Neutrophil (primary cell): ENCODE data around the gene FGF12.

Experiments
- H3K27ac ChIP-seq: fragments of 200-600 bp; sonication (generic); 2 replicates; pipeline ENCODE4 v1.5.1; 2016; ENCODE audit warnings: mild to moderate bottlenecking, moderate library complexity
- H3K27me3 ChIP-seq: fragments of 200-600 bp; sonication (generic); 2 replicates; pipeline ENCODE4 v1.6.0; 2016; ENCODE audit warnings: mild to moderate bottlenecking
- H3K36me3 ChIP-seq: fragments of 200-600 bp; sonication (generic); 2 replicates; pipeline ENCODE4 v1.5.1; 2017
- H3K4me1 ChIP-seq, 2 experiments: fragments of 200-600 bp in 1 of 2; sonication (generic) in 1 of 2; 1 replicate in 1 of 2; 2 replicates in 1 of 2; pipeline versions ENCODE4 v1.5.1 to v1.6.1; 2013 to 2016; ENCODE audit warnings: low read depth in 1 of 2, low read length in 1 of 2, mild to moderate bottlenecking in 1 of 2, moderate library complexity in 1 of 2; ENCODE audit not compliant: control insufficient read depth in 1 of 2, insufficient read depth in 1 of 2
- H3K4me3 ChIP-seq, 2 experiments: fragments of 200-600 bp in 1 of 2; sonication (generic) in 1 of 2; 1 replicate in 1 of 2; 2 replicates in 1 of 2; pipeline ENCODE4 v1.5.1; 2013 to 2016; ENCODE audit warnings: low read depth in 1 of 2, low read length in 1 of 2, mild to moderate bottlenecking in 1 of 2, moderate library complexity in 1 of 2
- H3K9me3 ChIP-seq: fragments of 200-600 bp; sonication (generic); 2 replicates; pipeline ENCODE4 v1.5.1; 2016
- CTCF ChIP-seq: fragments of 200-600 bp; sonication (generic); IDR thresholded peaks from 2 replicates; pipeline ENCODE4 v1.5.1; 2016; ENCODE audit warnings: antibody characterized with exemption

FGF12 gene

GRCh38 chr3:192106543-192106942 is 620.8 kb downstream of the FGF12 start:
- Histone ChIP-seq H3K9me3 (no peaks in the 10 kb centered on the region), H3K4me1 (no peaks in the 10 kb centered on the region), H3K36me3 (no peaks in the 10 kb centered on the region), H3K27me3 (no peaks in the 10 kb centered on the region), H3K27ac (no peak overlapping the region), H3K4me3 (no peak overlapping the region)
- no peak for TF ChIP-seq CTCF

- H3K9me3 ChIP-seq: no peaks in the 10 kb centered on the region
- H3K27ac ChIP-seq: no peak overlapping the region
- H3K36me3 ChIP-seq: no peaks in the 10 kb centered on the region
- no peaks in the 10 kb centered on the region for H3K4me1 ChIP-seq
- TF ChIP-seq CTCF: no peak
- no peaks in the 10 kb centered on the region for H3K27me3 ChIP-seq
- H3K4me3 ChIP-seq: no peak overlapping the region
Observed at GRCh38 chr3:192092388-192093005, 634.8 kb downstream of the FGF12 start.

- Histone ChIP-seq H3K4me1 (no peaks in the 10 kb centered on the region), H3K27me3 (no peaks in the 10 kb centered on the region), H3K9me3 (no peaks in the 10 kb centered on the region), H3K27ac (no peak overlapping the region), H3K4me3 (no peak overlapping the region), H3K36me3 (no peaks in the 10 kb centered on the region)
- no peak for TF ChIP-seq CTCF
Observed at GRCh38 chr3:192091831-192092230, 635.5 kb downstream of the FGF12 start.

GRCh38 chr3:192090586-192090985 is 636.8 kb downstream of the FGF12 start:
- no peak overlapping the region for H3K27ac ChIP-seq
- TF ChIP-seq CTCF: no peak
- H3K27me3 ChIP-seq: no peaks in the 10 kb centered on the region
- H3K9me3 ChIP-seq: no peaks in the 10 kb centered on the region
- H3K36me3 ChIP-seq: no peaks in the 10 kb centered on the region
- H3K4me1 ChIP-seq: no peaks in the 10 kb centered on the region
- H3K4me3 ChIP-seq: no peak overlapping the region
